Measurements from ENCODE around the gene MEGF11. TPM values are rescaled to one million over a fixed set of nuclear protein-coding genes. Genes with fewer than 3 reads are reported as not detected.

MEGF11 gene
- total RNA-seq, 6 experiments from 2014 or later: not detected

DNA sequence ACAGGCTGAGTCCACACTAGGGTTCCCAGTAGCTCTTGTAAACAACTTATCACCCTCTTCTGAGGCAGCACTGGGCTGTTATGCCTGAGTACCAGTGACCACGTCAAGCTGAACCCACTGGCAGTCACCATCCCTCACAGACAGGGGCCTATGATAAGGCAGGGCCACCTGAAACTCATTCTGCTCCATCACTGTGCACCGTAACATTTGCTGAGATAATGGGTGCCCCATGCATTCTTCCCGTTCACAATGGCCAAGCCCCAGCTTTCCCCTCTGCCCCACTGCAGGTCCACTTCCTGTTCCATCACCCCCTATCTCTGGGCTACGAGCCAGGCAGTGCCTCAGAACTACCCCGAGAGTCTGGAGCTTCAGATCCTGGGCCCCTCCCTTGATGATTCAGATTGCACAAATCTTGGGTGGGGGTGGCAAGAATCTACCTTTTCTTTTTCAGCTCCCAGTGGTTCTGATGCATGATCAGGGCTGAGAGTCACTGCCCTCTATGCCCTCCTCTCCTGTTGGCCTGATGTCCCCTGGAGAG lies 226.2 kb downstream of the MEGF11 start:
- H3K9me3 ChIP-seq: no peaks in the 10 kb centered on the region
- no peaks in the 10 kb centered on the region for H3K27me3 ChIP-seq
- no peak for ATAC-seq
- 33% methylated on average over 2 of the region's 5 CpGs for WGBS (ENCODE audit: insufficient coverage, low coverage, low lambda C conversion rate, missing lambda C conversion rate)
- intact Hi-C loops (cut with DNase I): no loop called here
- H3K4me1 ChIP-seq: no peaks in the 10 kb centered on the region
- TF ChIP-seq, protein P1, sequence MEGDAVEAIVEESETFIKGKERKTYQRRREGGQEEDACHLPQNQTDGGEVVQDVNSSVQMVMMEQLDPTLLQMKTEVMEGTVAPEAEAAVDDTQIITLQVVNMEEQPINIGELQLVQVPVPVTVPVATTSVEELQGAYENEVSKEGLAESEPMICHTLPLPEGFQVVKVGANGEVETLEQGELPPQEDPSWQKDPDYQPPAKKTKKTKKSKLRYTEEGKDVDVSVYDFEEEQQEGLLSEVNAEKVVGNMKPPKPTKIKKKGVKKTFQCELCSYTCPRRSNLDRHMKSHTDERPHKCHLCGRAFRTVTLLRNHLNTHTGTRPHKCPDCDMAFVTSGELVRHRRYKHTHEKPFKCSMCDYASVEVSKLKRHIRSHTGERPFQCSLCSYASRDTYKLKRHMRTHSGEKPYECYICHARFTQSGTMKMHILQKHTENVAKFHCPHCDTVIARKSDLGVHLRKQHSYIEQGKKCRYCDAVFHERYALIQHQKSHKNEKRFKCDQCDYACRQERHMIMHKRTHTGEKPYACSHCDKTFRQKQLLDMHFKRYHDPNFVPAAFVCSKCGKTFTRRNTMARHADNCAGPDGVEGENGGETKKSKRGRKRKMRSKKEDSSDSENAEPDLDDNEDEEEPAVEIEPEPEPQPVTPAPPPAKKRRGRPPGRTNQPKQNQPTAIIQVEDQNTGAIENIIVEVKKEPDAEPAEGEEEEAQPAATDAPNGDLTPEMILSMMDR (IDR thresholded peaks at IDR 0.05): no peak
- TF ChIP-seq POLR2A (IDR thresholded peaks at IDR 0.05): no peak
- no peaks in the 10 kb centered on the region for H3K36me3 ChIP-seq
- H3K4me3 ChIP-seq: no peak overlapping the region
- no peak for DNase-seq
- H3K27ac ChIP-seq: no peak overlapping the region

DNA sequence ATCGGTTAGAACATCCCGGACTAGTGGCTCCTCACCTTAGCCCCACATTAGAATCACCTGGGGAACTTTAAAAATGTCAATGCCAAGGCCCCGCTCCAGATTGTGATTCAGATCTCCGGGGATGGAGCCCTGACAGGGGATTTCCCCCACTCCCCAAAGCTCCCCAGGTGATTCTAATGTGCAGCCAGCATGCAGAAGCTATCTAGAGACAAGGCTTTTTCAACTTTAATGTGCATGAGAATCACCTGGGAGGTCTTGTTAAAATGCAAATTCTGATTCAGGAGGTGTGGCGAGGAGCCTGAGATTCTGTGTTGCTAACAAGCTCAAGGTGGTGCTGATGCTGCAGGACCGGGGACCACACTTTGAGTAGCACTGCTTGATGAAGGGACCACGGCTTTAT lies 227.6 kb downstream of the MEGF11 start:
- TF ChIP-seq POLR2A (IDR thresholded peaks at IDR 0.05): no peak
- TF ChIP-seq, protein P1 (IDR thresholded peaks at IDR 0.05): no peak
- Histone ChIP-seq H3K4me1 (no peaks in the 10 kb centered on the region), H3K36me3 (no peaks in the 10 kb centered on the region), H3K27ac (no peak overlapping the region), H3K27me3 (no peaks in the 10 kb centered on the region), H3K4me3 (no peak overlapping the region), H3K9me3 (no peaks in the 10 kb centered on the region)
- WGBS (ENCODE audit: insufficient coverage, low coverage, low lambda C conversion rate, missing lambda C conversion rate): 30% methylated on average over 6 of the region's 7 CpGs
- no peak for ATAC-seq
- intact Hi-C loops (cut with DNase I): no loop called here
- DNase-seq: no peak

DNA sequence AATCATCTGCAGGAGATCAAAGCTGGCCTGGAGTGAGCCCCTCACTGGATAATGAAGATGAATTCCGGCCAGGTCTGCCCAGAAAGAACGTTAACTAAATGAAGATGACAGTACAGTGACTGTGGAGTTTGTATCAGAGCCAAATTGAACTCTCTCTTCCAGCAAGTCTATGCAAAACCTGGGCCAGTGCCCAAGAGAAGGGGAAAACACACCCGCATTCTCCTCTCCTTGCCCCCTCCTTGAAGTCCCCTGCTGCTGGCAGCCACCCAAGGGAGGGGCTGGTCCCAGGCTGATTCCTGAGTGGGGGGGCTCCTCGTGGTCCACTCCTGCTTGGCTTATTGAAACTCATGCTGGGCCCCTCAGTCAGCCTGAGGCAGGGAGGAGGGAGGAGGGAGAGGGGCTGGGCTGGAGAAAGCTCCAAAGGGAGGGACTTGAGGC lies 228.5 kb downstream of the MEGF11 start:
- Histone ChIP-seq H3K36me3 (no peaks in the 10 kb centered on the region), H3K4me1 (no peaks in the 10 kb centered on the region), H3K27me3 (no peaks in the 10 kb centered on the region), H3K4me3 (no peak overlapping the region), H3K27ac (no peak overlapping the region), H3K9me3 (no peaks in the 10 kb centered on the region)
- 5% methylated on average over 3 of the region's 4 CpGs for WGBS (ENCODE audit: insufficient coverage, low coverage, low lambda C conversion rate, missing lambda C conversion rate)
- ATAC-seq (no peak), DNase-seq (no peak)
- intact Hi-C loops (cut with DNase I): no loop called here
- TF ChIP-seq POLR2A (IDR thresholded peaks at IDR 0.05): no peak
- TF ChIP-seq, protein P1 (IDR thresholded peaks at IDR 0.05): no peak

DNA sequence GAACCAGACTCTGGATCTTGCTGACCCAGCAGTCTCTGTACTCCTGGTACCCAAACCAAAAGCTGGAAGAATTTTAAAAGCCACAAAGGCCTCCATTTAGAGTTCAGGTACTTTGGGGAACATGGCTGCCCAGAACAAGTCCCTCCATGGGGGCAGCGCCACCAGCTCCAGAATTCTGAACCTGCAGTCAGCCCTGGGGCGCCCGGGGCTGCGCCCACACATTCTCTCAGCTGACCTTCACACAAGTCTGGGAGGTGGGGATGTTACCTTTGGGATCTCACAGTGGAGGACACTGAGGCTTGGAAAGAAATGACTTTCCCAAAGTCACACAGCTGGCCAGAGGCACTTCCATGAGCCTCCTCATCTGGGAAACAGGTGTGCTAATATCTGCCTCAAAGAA lies 229.4 kb downstream of the MEGF11 start:
- TF ChIP-seq, protein P1 (IDR thresholded peaks at IDR 0.05): no peak
- no peak for TF ChIP-seq POLR2A (IDR thresholded peaks at IDR 0.05)

More for the DNA sequence above, 229.4 kb downstream of the MEGF11 start:
- Histone ChIP-seq H3K36me3 (no peaks in the 10 kb centered on the region), H3K4me1 (no peaks in the 10 kb centered on the region), H3K27ac (no peak overlapping the region), H3K4me3 (no peak overlapping the region), H3K9me3 (no peaks in the 10 kb centered on the region), H3K27me3 (no peaks in the 10 kb centered on the region)
- intact Hi-C loops (cut with DNase I): no loop called here
- WGBS (ENCODE audit: insufficient coverage, low coverage, low lambda C conversion rate, missing lambda C conversion rate): no CpG with 5 or more reads among the region's 4 CpGs
- no peak for DNase-seq
- no peak for ATAC-seq

All from right lobe of liver (tissue), 6 donors.